ENCODE measurements around the gene MPV17L2. TPM values are rescaled to one million over a fixed set of nuclear protein-coding genes. Genes with fewer than 3 reads are reported as not detected.

Gene MPV17L2
- polyA plus RNA-seq, 2 of the 4 experiments (the other 2 are of a cell fraction) = 8.3 to 13.9 TPM

GRCh38 chr19:18230941-18231734 lies 38.1 kb downstream of the MPV17L2 start:
- ATAC-seq = peak; percentile 75 to 81
- Histone ChIP-seq H3K27ac (no peak overlapping the region), H3K4me3 (no peak overlapping the region), H3K4me2 (peak overlapping the region; percentile 53), H3K4me1 (peaks cover 20% of the 10 kb centered on the region), H3K9me3 (no peaks in the 10 kb centered on the region)
- FAIRE-seq = no peak
- WGBS (ENCODE audit: missing lambda C conversion rate) = 2% methylated on average over 13 of the region's 18 CpGs
- CTCF ChIA-PET = interaction anchor here (1.1 to 4.7 kb wide), 7 partner anchors 10 to 285 kb away, joined by 3 to 34 read pairs (median 4); no protein-coding TSS in a partner anchor
- POLR2A ChIA-PET = interaction anchor here (0.9 kb wide), 2 partner anchors 8 to 51 kb away, joined by 4 to 6 read pairs; partner anchors contain the start of gene JUND
- TF ChIP-seq, protein P1, sequence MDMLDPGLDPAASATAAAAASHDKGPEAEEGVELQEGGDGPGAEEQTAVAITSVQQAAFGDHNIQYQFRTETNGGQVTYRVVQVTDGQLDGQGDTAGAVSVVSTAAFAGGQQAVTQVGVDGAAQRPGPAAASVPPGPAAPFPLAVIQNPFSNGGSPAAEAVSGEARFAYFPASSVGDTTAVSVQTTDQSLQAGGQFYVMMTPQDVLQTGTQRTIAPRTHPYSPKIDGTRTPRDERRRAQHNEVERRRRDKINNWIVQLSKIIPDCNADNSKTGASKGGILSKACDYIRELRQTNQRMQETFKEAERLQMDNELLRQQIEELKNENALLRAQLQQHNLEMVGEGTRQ (IDR thresholded peaks at IDR 0.05) = peak; percentile 60
- TF ChIP-seq HOXB13 (CRISPR knock-in tag; IDR thresholded peaks at IDR 0.05; ENCODE audit: low read depth) (no peak), NPAS2 (CRISPR knock-in tag; IDR thresholded peaks at IDR 0.05; ENCODE audit: borderline replicate concordance) (no peak), FOSB (CRISPR knock-in tag; IDR thresholded peaks at IDR 0.05) (no peak), CBX2 (IDR thresholded peaks at IDR 0.05; ENCODE audit: borderline replicate concordance, low read depth) (no peak), PHF8 (IDR thresholded peaks at IDR 0.05; ENCODE audit: borderline replicate concordance, low read depth) (no peak), POLR2AphosphoS2 (conservative IDR thresholded peaks at IDR 0.05; ENCODE audit: low read length) (no peak), MAX (IDR thresholded peaks at IDR 0.05) (peak; percentile 44; the same call in 1 of the 2 replicates), CEBPB (IDR thresholded peaks at IDR 0.05) (peak in 1 of 2 experiments; percentile 53; a peak in 2 of 4 replicates), FOSL2 (IDR thresholded peaks at IDR 0.05) (no peak), FOSL2 (CRISPR knock-in tag; IDR thresholded peaks at IDR 0.05) (peak; percentile 76), TFCP2L1 (CRISPR knock-in tag; IDR thresholded peaks at IDR 0.05) (no peak), JUN (IDR thresholded peaks at IDR 0.05) (0 out of 5 replicates have a peak, but pooled peaks of 1 of the 2 experiments have one; percentile 17), CHD4 (IDR thresholded peaks at IDR 0.05; ENCODE audit: borderline replicate concordance) (no peak), BHLHE40 (IDR thresholded peaks at IDR 0.05; ENCODE audit: low read depth, low read length) (peak; percentile 38; the same call in 1 of the 2 replicates)
- TF ChIP-seq, protein P2, sequence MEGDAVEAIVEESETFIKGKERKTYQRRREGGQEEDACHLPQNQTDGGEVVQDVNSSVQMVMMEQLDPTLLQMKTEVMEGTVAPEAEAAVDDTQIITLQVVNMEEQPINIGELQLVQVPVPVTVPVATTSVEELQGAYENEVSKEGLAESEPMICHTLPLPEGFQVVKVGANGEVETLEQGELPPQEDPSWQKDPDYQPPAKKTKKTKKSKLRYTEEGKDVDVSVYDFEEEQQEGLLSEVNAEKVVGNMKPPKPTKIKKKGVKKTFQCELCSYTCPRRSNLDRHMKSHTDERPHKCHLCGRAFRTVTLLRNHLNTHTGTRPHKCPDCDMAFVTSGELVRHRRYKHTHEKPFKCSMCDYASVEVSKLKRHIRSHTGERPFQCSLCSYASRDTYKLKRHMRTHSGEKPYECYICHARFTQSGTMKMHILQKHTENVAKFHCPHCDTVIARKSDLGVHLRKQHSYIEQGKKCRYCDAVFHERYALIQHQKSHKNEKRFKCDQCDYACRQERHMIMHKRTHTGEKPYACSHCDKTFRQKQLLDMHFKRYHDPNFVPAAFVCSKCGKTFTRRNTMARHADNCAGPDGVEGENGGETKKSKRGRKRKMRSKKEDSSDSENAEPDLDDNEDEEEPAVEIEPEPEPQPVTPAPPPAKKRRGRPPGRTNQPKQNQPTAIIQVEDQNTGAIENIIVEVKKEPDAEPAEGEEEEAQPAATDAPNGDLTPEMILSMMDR (IDR thresholded peaks at IDR 0.05) = no peak
- TF ChIP-seq, protein P3, sequence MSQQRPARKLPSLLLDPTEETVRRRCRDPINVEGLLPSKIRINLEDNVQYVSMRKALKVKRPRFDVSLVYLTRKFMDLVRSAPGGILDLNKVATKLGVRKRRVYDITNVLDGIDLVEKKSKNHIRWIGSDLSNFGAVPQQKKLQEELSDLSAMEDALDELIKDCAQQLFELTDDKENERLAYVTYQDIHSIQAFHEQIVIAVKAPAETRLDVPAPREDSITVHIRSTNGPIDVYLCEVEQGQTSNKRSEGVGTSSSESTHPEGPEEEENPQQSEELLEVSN (IDR thresholded peaks at IDR 0.05; ENCODE audit: borderline replicate concordance, low read depth) = no peak
- DNase-seq (ENCODE audit: low read depth in 1 of 2, low spot score in 1 of 2) = peak; percentile 68 to 71

DNA sequence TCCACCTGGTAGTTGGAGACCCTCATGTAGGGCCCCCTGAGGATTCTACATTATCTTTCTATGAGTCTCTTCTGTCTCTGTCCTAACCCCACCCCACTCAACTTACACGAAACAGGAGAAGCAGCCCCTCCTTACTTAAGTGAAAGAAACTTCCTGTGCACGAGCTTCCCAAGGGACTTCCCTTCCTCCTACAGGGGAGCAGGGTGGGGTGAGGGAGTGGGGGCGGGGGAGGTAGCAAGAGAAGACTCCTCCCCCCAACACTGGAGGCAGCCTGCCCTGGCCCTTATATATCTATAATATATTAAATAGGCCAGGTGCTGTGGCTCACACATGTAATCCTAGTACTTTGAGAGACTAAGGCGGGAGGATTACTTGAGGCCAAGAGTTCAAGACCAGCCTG lies 38.8 kb downstream of the MPV17L2 start:
- POLR2A ChIA-PET = interaction anchor here (0.9 kb wide), 2 partner anchors 8 to 50 kb away, joined by 4 to 6 read pairs; partner anchors contain the start of gene JUND
- Histone ChIP-seq H3K4me1 (peaks cover 20% of the 10 kb centered on the region), H3K27ac (no peak overlapping the region), H3K4me2 (peak overlapping the region; percentile 53; the same call in 2 of the 3 replicates), H3K9me3 (no peaks in the 10 kb centered on the region), H3K4me3 (no peak overlapping the region)
- DNase-seq (ENCODE audit: low read depth in 1 of 2, low spot score in 1 of 2) (no peak), FAIRE-seq (no peak), ATAC-seq (0 out of 6 replicates have a peak, but pooled peaks of 1 of the 2 experiments have one; percentile 8)
- CTCF ChIA-PET = interaction anchor here (1.5 to 4.7 kb wide), 4 partner anchors 10 to 95 kb away, joined by 4 to 34 read pairs (median 6); no protein-coding TSS in a partner anchor
- WGBS (ENCODE audit: missing lambda C conversion rate) = 12% methylated on average over 3 of the region's 4 CpGs
- TF ChIP-seq, protein P4, sequence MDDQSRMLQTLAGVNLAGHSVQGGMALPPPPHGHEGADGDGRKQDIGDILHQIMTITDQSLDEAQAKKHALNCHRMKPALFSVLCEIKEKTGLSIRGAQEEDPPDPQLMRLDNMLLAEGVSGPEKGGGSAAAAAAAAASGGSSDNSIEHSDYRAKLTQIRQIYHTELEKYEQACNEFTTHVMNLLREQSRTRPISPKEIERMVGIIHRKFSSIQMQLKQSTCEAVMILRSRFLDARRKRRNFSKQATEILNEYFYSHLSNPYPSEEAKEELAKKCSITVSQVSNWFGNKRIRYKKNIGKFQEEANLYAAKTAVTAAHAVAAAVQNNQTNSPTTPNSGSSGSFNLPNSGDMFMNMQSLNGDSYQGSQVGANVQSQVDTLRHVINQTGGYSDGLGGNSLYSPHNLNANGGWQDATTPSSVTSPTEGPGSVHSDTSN (IDR thresholded peaks at IDR 0.05) = no peak
- TF ChIP-seq CBX8 (IDR thresholded peaks at IDR 0.05) (no peak), HOXB13 (CRISPR knock-in tag; IDR thresholded peaks at IDR 0.05; ENCODE audit: low read depth) (no peak), HDAC2 (IDR thresholded peaks at IDR 0.05) (no peak), TFCP2L1 (CRISPR knock-in tag; IDR thresholded peaks at IDR 0.05) (no peak), REST (IDR thresholded peaks at IDR 0.05) (no peak), BHLHE40 (IDR thresholded peaks at IDR 0.05; ENCODE audit: low read depth, low read length) (no peak), POLR2AphosphoS2 (conservative IDR thresholded peaks at IDR 0.05; ENCODE audit: low read length) (no peak), EHF (CRISPR knock-in tag; IDR thresholded peaks at IDR 0.05) (no peak), ZNF302 (CRISPR knock-in tag; IDR thresholded peaks at IDR 0.05) (no peak), JUNB (IDR thresholded peaks at IDR 0.05) (no peak)
- TF ChIP-seq, protein P5, sequence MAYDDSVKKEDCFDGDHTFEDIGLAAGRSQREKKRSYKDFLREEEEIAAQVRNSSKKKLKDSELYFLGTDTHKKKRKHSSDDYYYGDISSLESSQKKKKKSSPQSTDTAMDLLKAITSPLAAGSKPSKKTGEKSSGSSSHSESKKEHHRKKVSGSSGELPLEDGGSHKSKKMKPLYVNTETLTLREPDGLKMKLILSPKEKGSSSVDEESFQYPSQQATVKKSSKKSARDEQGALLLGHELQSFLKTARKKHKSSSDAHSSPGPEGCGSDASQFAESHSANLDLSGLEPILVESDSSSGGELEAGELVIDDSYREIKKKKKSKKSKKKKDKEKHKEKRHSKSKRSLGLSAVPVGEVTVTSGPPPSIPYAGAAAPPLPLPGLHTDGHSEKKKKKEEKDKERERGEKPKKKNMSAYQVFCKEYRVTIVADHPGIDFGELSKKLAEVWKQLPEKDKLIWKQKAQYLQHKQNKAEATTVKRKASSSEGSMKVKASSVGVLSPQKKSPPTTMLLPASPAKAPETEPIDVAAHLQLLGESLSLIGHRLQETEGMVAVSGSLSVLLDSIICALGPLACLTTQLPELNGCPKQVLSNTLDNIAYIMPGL (CRISPR knock-in tag; IDR thresholded peaks at IDR 0.05; ENCODE audit: borderline replicate concordance) = no peak

Data from A549 (cell line).